Activated T-helper 17 cell treated with anti-CD3 and anti-CD28 coated beads, Interleukin-2, amount 50 U/mL, for 72 hours (primary cell): ENCODE data around the gene ZC3H12D. TPM values are rescaled to one million over a fixed set of nuclear protein-coding genes. Genes with fewer than 3 reads are reported as not detected.

Experiments used
- ATAC-seq: fragments of 150-1000 bp; cut with Tn5 transposase; replicated peaks from 2 replicates; pipeline ENCODE4 v1.10.0; 2021; ENCODE audit warnings: mild to moderate bottlenecking, moderate library complexity
- H3K27ac Mint-ChIP-seq: one replicate; pipeline ENCODE4 v1.8.0; 2022; ENCODE audit warnings: mixed read lengths
- H3K27me3 Mint-ChIP-seq: one replicate; pipeline ENCODE4 v1.8.0; 2022; ENCODE audit warnings: mixed read lengths
- H3K36me3 Mint-ChIP-seq: one replicate; pipeline ENCODE4 v1.8.0; 2022; ENCODE audit warnings: low read depth, mild to moderate bottlenecking, mixed read lengths
- H3K4me1 Mint-ChIP-seq: one replicate; pipeline ENCODE4 v1.8.0; 2022; ENCODE audit warnings: mixed read lengths
- H3K4me3 Mint-ChIP-seq: one replicate; pipeline ENCODE4 v1.8.0; 2022; ENCODE audit warnings: mild to moderate bottlenecking, mixed read lengths
- H3K9me3 Mint-ChIP-seq: one replicate; pipeline ENCODE4 v1.8.0; 2022; ENCODE audit warnings: mixed read lengths
- total RNA-seq, 2 donors: library from RNA; stranded (reverse); gene quantifications; one replicate each; pipeline ENCODE4 v1.2.3, GENCODE V29; 2022

Gene ZC3H12D
- total RNA-seq, 2 donors from 2014 or later = 117 to 254 TPM

DNA sequence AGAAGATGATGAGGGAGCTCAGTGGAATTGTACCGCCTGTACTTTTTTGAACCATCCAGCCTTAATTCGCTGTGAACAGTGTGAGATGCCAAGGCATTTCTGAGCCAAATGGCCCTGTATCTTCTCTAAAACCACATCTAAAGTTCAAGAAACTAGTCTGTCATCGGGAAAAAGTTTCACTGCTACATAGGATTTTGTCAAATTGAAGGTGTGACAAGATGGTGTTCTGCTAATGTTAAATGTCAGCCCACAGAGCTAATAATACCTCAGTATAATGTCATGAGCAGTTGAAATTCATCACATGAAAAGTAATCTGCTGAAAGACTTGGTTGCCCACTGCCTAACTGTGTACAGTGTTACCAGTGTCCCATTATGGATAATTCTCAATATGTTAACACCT is 75.2 kb downstream of the ZC3H12D start:
- no peak overlapping the region for H3K27ac Mint-ChIP-seq
- no peak for ATAC-seq
- H3K27me3 Mint-ChIP-seq = no peaks in the 10 kb centered on the region
- H3K9me3 Mint-ChIP-seq = no peaks in the 10 kb centered on the region
- H3K4me1 Mint-ChIP-seq = peaks cover 6% of the 10 kb centered on the region
- H3K36me3 Mint-ChIP-seq = peaks cover 99% of the 10 kb centered on the region
- no peak overlapping the region for H3K4me3 Mint-ChIP-seq

DNA sequence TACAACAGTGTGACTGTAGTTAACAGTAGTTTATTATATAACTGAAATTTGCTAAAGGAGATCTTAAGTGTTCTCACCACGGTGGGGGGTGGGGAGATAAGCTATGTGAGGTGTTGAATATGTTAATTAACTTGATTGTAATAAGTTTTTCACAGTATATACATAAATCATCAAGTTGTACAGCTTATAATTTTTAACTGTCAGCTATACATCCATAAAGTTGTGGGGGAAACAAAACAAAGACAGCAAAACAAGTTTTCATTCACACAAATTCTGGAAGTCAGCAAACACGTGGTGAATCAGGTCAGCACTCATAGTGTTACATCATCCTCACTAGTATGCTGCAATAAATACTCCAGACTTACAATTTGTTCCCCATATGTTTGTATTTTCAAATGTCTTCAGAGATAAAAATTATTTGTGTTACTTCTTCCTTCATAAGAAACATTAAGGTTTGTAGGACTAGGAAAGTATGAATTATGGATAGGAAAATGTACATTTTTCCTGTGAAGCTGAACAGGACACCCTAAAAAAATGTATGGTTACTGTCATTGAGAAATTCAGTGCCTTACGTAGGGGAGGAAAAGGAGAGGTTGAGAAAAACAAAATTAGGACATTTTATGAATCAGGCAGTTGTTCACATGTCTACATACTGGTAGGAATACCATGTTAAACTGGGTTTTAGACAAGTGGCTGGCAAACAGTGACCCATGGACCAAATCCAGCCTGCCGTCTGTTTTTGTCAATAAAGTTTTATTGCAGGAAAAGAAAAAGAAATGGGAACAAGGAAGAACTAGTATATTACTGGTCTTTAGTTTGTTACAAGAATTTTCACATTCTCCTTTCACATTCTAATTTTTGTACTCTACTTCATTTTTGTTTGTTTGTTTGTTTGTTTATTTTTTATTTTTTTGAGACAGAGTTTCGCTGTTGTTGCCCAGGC is 78.7 kb downstream of the ZC3H12D start:
- no peaks in the 10 kb centered on the region for H3K27me3 Mint-ChIP-seq
- H3K9me3 Mint-ChIP-seq = no peaks in the 10 kb centered on the region
- peak overlapping the region; percentile 3 for H3K4me3 Mint-ChIP-seq
- peak; percentile 29 for ATAC-seq
- peaks cover 100% of the 10 kb centered on the region for H3K36me3 Mint-ChIP-seq
- peak overlapping the region; percentile 60 for H3K27ac Mint-ChIP-seq
- H3K4me1 Mint-ChIP-seq = peaks cover 20% of the 10 kb centered on the region

DNA sequence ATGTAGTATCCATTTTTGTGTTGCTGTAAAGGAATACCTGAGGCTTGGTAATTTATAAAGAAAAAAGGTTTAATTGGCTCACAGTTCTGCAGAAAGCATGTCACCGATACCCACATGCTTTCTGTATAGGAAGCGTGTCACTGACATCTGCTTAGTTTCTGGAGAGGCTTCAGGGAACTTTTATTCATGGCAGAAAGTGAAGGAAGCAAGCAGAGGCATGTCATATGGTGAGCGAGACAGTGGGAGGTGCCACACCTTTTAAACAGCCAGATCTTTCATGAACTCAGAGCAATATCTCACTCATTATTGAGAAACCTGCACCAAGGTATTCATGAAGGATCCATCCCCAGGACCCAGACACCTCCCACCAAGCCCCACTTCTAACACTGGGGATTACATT is 81.3 kb downstream of the ZC3H12D start:
- Mint-ChIP-seq H3K4me3 (no peak overlapping the region), H3K36me3 (peaks cover 99% of the 10 kb centered on the region), H3K4me1 (peaks cover 20% of the 10 kb centered on the region), H3K9me3 (no peaks in the 10 kb centered on the region), H3K27me3 (no peaks in the 10 kb centered on the region), H3K27ac (peak overlapping the region; percentile 58)
- ATAC-seq = peak; percentile 71

DNA sequence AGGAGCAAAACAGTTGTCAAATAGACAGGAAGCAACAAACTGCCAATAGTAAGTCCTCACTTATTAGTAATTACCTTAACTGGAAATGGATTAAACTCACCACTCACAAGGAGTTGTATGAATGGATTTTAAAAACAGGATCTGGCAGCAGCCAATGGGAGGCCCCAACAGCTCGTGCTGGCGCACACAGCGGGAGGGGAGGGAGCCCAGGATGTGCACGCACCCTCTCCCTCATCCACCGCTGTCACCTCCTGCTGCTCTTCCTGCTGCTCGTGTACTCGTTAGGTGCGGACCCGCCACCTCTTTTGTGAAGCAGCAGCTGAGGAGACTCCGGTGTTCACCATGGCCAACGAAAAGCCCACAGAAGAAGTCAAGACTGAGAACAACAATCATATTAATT is 84.8 kb downstream of the ZC3H12D start, which contains the start of gene SUMO4:
Gene SUMO4, plus strand, starts transcription at position 213 of the 400 bp plus-strand sequence. Its CDS starts 130 bp downstream, at position 343.
- ATAC-seq = no peak
- H3K36me3 Mint-ChIP-seq = peaks cover 99% of the 10 kb centered on the region
- H3K4me1 Mint-ChIP-seq = peaks cover 29% of the 10 kb centered on the region
- no peaks in the 10 kb centered on the region for H3K27me3 Mint-ChIP-seq
- no peak within 1 kb of the TSS for H3K4me3 Mint-ChIP-seq
- H3K9me3 Mint-ChIP-seq = no peaks in the 10 kb centered on the region
- no peak within 1 kb of the TSS for H3K27ac Mint-ChIP-seq

DNA sequence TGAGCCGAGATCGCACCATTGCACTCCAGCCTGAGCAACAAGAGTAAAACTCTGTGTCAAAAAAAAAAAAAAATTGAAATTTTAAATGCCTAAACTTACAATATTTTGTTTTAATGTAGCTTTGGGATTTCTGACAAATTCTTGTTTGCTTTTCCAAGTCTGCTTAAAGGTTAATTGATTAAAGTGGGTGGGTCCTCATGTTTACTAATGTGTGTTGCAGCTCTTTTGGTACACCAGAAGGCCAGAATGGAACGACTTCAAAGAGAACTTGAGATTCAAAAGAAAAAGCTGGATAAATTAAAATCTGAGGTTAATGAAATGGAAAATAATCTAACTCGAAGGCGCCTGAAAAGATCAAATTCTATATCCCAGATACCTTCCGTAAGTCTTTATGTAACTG is 87.4 kb downstream of the ZC3H12D start:
- Mint-ChIP-seq H3K9me3 (no peaks in the 10 kb centered on the region), H3K4me3 (no peak overlapping the region), H3K27me3 (no peaks in the 10 kb centered on the region), H3K36me3 (peaks cover 99% of the 10 kb centered on the region), H3K4me1 (peaks cover 39% of the 10 kb centered on the region), H3K27ac (peak overlapping the region; percentile 4)
- no peak for ATAC-seq

Other genes with a start within 250 kb of the ZC3H12D start
- 100 to 1,000 TPM; 164 to 185 TPM for gene TAB2, start 167.3 kb downstream of the ZC3H12D start, total RNA-seq
- gene SUMO4, start 84.8 kb downstream of the ZC3H12D start, total RNA-seq = 10 to 100 TPM; 16.0 to 16.4 TPM
- 10 to 100 TPM; 19.8 to 24.7 TPM for gene PPIL4, start 61.0 kb upstream of the ZC3H12D start, total RNA-seq
- 10 to 100 TPM; 10.4 to 14.1 TPM for gene GINM1, start 81.4 kb upstream of the ZC3H12D start, total RNA-seq
- 10 to 100 TPM; 12.3 to 18.8 TPM for gene KATNA1, start 163.7 kb upstream of the ZC3H12D start, total RNA-seq
- 10 to 100 TPM; 21.5 to 27.9 TPM for gene LATS1, start 233.1 kb upstream of the ZC3H12D start, total RNA-seq